T-helper 2 cell treated with Interferon-gamma antibody and Interleukin-4, amounts not matched to agents 100 ng/mL and 5 ng/mL, for 36 hours (primary cell): ENCODE data around the gene GPSM3. TPM values are rescaled to one million over a fixed set of nuclear protein-coding genes. Genes with fewer than 3 reads are reported as not detected.

Experiments used
- intact Hi-C: fragments of 100-400 bp; cut with micrococcal nuclease; formaldehyde crosslinking; loops from one replicate; pipeline ENCODE4 v1.15.1; 2023
- total RNA-seq: library from RNA; stranded (reverse); gene quantifications from 2 replicates; pipeline ENCODE4 v1.2.3, GENCODE V29; 2022

GPSM3 gene
- total RNA-seq, 1 donor from 2014 or later, result 245 TPM

GRCh38 chr6:32203426-32204267 is 11.2 kb upstream of the GPSM3 start:
- intact Hi-C loops, result no loop called here

DNA sequence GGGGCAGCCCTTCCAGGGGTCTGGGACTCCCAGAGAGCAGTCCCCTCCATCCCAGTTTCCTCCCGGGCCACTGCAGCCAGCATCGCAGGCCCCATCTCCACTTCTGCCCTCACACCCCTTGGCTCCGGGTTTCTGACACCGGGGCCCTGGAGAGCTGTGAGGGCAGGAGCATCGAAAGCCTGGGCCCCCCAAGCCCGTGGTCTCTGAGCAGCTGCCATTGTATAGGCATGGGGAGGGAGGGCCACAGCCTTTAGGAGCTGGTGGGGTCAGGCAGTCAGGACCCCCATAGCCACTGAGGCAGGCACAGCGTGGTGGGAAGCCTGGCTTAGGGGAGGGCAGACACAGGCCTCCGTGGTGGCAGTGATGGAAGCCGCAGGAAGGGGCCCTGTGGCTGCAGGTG is 9.7 kb upstream of the GPSM3 start:
- intact Hi-C loops, result no loop called here

- intact Hi-C loops, result no loop called here
These were observed 8.4 kb upstream of the GPSM3 start for GRCh38 chr6:32200711-32201475.

GRCh38 chr6:32198866-32199265 is 6.4 kb upstream of the GPSM3 start:
- intact Hi-C loops, result loop anchor here (5.0 to 10.0 kb wide), 4 partner anchors 242 to 1854 kb away; partner anchors contain the start of genes NELFE, PSMB9, RPP21 and SKIC2

- intact Hi-C loops, result loop anchor here (5.0 to 10.0 kb wide), 4 partner anchors 241 to 1854 kb away; partner anchors contain the start of genes NELFE, PSMB9, RPP21 and SKIC2
These were observed 5.9 kb upstream of the GPSM3 start for GRCh38 chr6:32198345-32198696.

GRCh38 chr6:32196682-32197616 is 4.5 kb upstream of the GPSM3 start:
- intact Hi-C loops, result loop anchor here (5.0 to 10.0 kb wide), 4 partner anchors 240 to 1852 kb away; partner anchors contain the start of genes NELFE, PSMB9, RPP21 and SKIC2

- intact Hi-C loops, result loop anchor here (1.0 to 10.0 kb wide), 7 partner anchors 18 to 1851 kb away; partner anchors contain the start of genes FKBPL, NELFE, PPT2 and PSMB9
These were observed 3.6 kb upstream of the GPSM3 start for GRCh38 chr6:32195902-32196681.

DNA sequence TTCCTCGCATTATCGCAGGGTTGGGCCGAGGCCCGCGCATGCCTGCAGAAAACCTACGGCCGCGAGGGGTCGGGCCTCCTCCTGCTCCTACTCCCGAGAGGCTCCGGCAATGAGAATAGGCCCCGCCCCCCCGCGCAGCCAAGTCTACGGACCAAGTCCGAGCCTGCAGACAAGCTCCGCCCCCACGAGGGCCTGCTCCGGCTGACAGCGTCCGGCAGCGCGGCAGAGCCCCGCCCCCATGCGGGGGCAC is 3.1 kb upstream of the GPSM3 start:
- intact Hi-C loops, result loop anchor here (1.0 to 10.0 kb wide), 7 partner anchors 17 to 1851 kb away; partner anchors contain the start of genes FKBPL, NELFE, PPT2 and PSMB9

DNA sequence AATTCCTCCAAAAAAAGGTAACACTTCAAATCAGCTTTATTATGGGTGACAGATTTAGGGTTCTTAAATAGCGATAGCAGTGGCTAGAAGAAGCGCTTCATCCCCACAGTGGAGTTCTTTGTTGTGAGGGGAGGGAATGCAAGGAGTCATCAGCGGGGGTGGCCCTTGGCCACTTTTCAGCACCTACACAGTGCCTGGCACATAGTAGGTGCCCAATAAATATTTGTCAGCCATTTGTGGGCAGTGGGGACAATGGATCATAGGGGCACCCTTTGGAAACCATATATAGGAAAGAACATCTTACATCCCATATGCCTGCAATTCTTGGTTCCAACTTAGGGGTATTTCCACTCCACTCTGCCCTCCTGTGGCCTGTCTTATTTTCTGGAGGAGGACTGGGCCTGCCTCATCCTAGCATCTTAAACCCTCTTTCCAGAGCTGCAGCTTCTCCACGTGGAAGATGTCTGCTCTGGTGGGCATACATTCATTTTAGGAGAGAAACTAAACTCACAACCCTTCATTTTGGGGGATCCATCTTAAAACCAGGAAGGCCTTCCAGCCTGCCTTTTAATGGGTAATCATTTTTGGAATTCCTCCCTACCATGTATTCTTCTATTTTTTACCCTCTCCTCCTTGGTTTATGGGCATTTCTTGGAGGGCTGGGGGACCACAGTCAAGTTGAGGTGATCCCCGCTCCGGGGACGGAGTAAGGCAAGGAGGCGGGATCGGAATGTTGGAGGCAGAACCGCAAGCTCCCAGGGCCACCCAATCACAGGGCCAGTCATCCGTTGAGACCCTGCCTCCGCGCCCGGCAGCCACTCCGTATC is 2.6 kb upstream of the GPSM3 start:
- intact Hi-C loops, result loop anchor here (1.0 to 10.0 kb wide), 7 partner anchors 17 to 1850 kb away; partner anchors contain the start of genes FKBPL, NELFE, PPT2 and PSMB9

DNA sequence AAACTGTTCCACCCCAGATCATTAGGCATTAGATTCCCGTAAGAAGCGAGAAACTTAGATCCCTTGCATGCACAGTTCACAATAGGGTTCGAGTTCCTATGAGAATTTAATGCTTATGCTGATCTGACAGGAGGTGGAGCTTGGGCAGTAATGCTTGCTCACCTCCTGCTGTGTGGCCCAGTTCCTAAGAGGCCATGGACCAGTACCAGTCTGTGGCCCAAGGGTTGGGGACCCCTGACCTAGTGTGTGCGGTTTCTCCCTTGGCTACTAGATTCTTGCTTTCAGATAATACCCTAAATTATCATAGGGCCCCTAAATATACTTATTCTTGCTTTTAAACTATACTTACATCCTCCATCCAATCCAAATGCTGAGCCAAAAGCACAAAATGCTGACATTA is 1.9 kb upstream of the GPSM3 start:
- intact Hi-C loops, result loop anchor here (10.0 kb wide), 1 partner anchor 1850 kb away; the partner anchor contains the start of gene RPP21

DNA sequence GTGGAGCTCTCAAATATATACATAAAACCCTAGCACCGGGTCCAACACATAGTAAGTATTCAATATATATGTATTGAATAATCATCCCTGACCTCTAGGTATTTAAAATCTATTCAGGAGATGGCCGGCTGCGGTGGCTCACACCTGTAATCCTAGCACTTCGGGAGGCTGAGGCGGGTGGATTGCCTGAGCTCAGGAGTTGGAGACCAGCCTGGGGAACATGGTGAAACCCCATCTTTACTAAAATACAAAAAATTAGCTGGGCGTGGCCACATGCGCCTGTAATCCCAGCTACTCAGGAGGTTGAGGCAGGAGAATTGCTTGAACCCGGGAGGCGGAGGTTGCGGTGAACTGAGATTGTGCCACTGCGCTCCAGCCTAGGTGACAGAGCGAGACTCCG is 653 bp upstream of the GPSM3 start:
- intact Hi-C loops, result loop anchor here (10.0 kb wide), 1 partner anchor 1848 kb away; the partner anchor contains the start of gene RPP21

- intact Hi-C loops, result loop anchor here (10.0 kb wide), 1 partner anchor 1847 kb away; the partner anchor contains the start of gene RPP21
These were observed 491 bp downstream of the GPSM3 start for GRCh38 chr6:32191696-32192607.

DNA sequence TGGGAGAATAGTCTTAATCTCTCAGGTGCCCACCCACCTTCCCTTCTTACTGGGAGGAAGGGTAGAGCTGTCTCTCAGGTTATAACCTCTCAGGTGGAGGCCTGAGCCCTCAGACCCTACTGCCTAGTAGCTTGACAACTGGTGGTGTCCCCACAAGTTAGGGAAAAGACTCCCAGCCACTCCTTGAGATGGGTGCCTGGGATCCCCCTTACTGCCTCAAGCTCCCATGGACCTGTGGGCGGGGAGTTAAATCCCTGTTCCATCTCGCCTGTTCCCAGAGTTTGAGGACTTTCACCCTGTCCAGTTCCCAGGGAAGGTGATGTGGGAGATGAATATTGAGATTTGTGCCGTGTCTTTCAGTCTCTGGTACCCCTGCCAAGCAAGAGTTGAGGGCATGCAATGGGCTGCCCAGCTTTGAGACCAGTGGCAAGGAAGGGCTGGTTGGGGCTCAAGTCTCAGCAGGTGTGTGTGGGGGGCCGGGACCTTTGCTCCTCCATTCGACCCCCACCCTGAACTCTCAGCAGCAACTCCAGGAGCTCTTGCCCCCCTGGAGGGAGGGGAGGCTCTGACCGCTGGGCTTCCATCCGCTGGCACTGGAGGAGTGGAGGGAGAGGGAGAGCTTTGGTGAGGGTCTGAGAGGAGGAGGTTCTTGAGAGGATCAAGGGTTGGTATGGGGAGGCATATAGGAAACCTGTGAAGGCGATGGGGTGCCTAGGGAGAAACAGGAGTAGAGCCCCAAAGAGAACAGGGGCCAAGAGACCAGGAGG is 1.3 kb downstream of the GPSM3 start:
- intact Hi-C loops, result loop anchor here (1.0 to 10.0 kb wide), 3 partner anchors 13 to 1846 kb away; partner anchors contain the start of genes ATF6B, RNF5 and RPP21

DNA sequence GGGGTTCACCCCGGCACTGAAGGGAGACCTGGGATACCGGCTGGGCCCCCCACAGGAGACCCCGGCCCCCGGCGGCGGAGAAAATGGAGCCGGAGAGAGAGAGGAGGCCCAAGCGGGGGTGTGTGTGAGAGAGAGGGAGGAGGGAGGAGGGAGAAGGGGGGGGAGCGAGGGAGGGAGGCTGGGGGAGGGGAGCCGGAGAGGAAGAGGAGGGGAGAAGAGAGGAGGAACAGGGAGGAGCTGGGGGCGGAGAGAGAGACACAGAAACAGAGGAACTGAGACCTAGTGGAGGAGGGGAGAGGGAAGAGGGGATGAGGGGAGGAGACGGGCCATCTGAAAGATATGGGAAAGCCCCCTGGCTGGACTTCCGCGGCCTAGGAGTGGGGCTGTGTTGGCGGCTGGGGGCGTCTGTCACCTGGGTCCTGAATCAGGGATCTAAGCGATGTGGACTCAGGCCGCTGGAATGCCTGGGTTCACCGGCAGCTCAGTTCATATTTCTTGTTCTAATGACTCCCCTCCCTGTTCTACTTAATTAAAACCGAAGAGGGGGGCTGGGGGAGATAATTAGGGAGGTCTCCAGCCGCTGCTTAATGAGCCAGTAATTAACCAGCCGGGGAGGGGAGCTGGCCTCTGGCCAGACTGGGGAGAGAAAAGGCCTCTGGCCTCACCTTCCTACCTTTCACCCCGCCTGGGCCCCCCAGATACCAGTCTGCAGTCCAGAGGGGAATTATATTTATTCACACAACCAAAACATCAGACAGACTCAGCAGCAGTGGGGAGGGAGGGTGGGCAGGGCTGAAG is 2.2 kb downstream of the GPSM3 start, which contains the start of gene PBX2:
Gene PBX2 (minus strand): TSS at position 149 of the 798 bp plus-strand sequence. CDS start 287 bp downstream, outside the sequence.
- intact Hi-C loops, result loop anchor here (1.0 to 10.0 kb wide), 3 partner anchors 12 to 1845 kb away; partner anchors contain the start of genes ATF6B, RNF5 and RPP21

DNA sequence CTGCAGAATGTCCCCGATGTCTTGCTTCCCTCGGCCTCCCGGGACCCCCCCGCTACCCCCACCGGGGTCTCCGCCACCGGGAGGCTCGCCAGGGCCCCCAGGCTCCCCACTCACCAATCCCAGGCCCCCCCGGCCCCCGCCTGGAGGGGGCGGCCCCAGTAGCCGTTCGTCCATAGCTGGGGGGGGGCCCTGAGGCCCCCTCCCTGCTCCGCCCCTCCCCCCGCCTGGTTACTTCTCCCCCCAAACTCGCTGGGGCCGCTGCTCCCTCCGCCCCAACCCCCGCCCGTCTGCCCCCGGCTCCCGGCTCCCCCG is 2.7 kb downstream of the GPSM3 start:
- intact Hi-C loops, result loop anchor here (1.0 to 10.0 kb wide), 3 partner anchors 11 to 1845 kb away; partner anchors contain the start of genes ATF6B, RNF5 and RPP21

DNA sequence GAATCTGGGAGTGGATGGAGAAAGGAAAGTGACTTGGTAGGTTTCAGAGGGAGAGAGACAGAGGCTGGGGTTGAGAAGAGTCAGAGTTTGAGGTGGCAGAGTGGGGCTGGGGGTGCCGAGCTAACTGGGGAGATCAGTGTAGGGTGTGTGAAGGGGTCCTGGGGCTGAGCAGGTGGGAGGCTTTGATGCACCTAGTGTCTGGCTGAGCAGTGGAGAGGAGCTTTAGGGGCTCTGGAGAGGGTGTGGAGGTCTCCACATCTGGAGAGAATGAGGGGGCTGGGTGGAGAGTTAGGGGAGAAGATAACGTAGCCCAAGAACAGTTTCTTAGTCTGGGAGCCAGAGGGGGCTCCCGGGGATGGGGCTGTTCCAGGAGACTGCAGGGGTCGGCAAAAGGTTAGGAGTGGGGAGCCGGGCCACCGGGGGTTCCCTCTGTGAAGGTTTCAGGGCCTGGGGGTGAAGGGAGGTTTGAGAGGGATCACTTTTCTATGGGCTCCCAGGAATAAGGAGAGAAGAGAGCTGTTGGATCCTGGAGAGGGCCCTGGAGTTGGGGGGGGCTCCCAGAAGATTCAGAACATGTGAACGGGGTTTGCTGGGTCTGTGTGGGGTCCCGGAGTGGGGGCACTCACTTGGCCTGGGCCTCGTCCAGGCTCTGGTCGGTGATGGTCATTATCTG is 3.2 kb downstream of the GPSM3 start:
- intact Hi-C loops, result no loop called here
